SK-N-SH (cell line): ENCODE results near the gene TMOD2. TPM values are rescaled to one million over a fixed set of nuclear protein-coding genes. Genes with fewer than 3 reads are reported as not detected.
A peak's percentile ranks its signal among the peaks of the same experiment; 100 is the strongest.

Source experiments
- CTCF ChIA-PET: fragments of 300-600, 350-600 bp; formaldehyde crosslinking; extraction: SDS; loops from one replicate; lab custom pipeline; 2021; lab: Yijun Ruan, JAX
- POLR2A ChIA-PET: fragments of 350-600 bp; sonication (Branson Sonifier 250); formaldehyde crosslinking; extraction: SDS; loops from one replicate; lab custom pipeline; 2020; ENCODE audit warnings: antibody characterized with exemption, inconsistent platforms; lab: Yijun Ruan, JAX
- DNase-seq: peaks from one replicate; pipeline ENCODE4 v3.0.0; 2012
- H2AFZ ChIP-seq: fragments of 200-600 bp; sonication (generic); 2 replicates; pipeline ENCODE4 v1.8.1; 2016; ENCODE audit warnings: antibody characterized with exemption, mild to moderate bottlenecking, low read depth
- H3F3A ChIP-seq: fragments of 200-600 bp; sonication (generic); replicated peaks from 2 replicates; pipeline ENCODE3; 2016; ENCODE audit warnings: antibody characterized with exemption, mild to moderate bottlenecking; ENCODE audit not compliant: insufficient read depth
- H3K27ac ChIP-seq, 2 experiments: fragments of 200-500 bp in 1 of 2; fragments of 200-600 bp in 1 of 2; sonication (Bioruptor generic) in 1 of 2; sonication (generic), shearing (Covaris generic) in 1 of 2; 2 replicates each; pipeline versions ENCODE4 v1.5.1 to v1.6.1; 2014 to 2016; ENCODE audit warnings: low read depth in 2 of 2, inconsistent platforms in 1 of 2, low read length in 1 of 2, mild to moderate bottlenecking in 1 of 2, mixed read lengths in 1 of 2
- H3K27me3 ChIP-seq: fragments of 200-600 bp; sonication (generic), shearing (Covaris generic); 2 replicates; pipeline ENCODE4 v1.6.1; 2016; ENCODE audit warnings: mixed run types; ENCODE audit not compliant: insufficient read depth
- H3K36me3 ChIP-seq, 2 experiments: fragments of 200-500 bp in 1 of 2; fragments of 200-600 bp in 1 of 2; sonication (Bioruptor generic) in 1 of 2; sonication (generic) in 1 of 2; replicated peaks in 1 of 2; 2 replicates each; pipeline versions ENCODE3 to v1.5.1; 2014 to 2016; ENCODE audit warnings: low read length in 1 of 2, mild to moderate bottlenecking in 1 of 2; ENCODE audit not compliant: insufficient read depth in 2 of 2, control insufficient read depth in 1 of 2
- H3K4me1 ChIP-seq, 2 experiments: fragments of 200-500 bp in 1 of 2; fragments of 200-600 bp in 1 of 2; sonication (Bioruptor generic) in 1 of 2; sonication (generic), shearing (Covaris generic) in 1 of 2; 2 replicates each; pipeline versions ENCODE4 v1.5.1 to v1.6.1; 2014 to 2016; ENCODE audit warnings: low read depth in 1 of 2, low read length in 1 of 2, mixed run types in 1 of 2; ENCODE audit not compliant: insufficient read depth in 2 of 2, control insufficient read depth in 1 of 2
- H3K4me2 ChIP-seq: fragments of 200-600 bp; sonication (generic), shearing (Covaris generic); 2 replicates; pipeline ENCODE4 v1.6.1; 2017; ENCODE audit warnings: mixed run types
- H3K4me3 ChIP-seq, 2 experiments: fragments of 200-500 bp in 1 of 2; fragments of 200-600 bp in 1 of 2; sonication (Bioruptor generic) in 1 of 2; sonication (generic), shearing (Covaris generic) in 1 of 2; 2 replicates each; pipeline versions ENCODE4 v1.5.1 to v1.8.1; 2014 to 2016; ENCODE audit warnings: low read depth in 2 of 2, inconsistent platforms in 1 of 2, low read length in 1 of 2, mild to moderate bottlenecking in 1 of 2, mixed read lengths in 1 of 2, moderate library complexity in 1 of 2
- H3K79me2 ChIP-seq: fragments of 200-600 bp; sonication (generic); 2 replicates; pipeline ENCODE4 v1.8.1; 2017; ENCODE audit warnings: mild to moderate bottlenecking; ENCODE audit not compliant: insufficient read depth
- H3K9ac ChIP-seq: fragments of 200-600 bp; sonication (generic); 2 replicates; pipeline ENCODE4 v1.6.1; 2017; ENCODE audit warnings: mixed run types
- H3K9me2 ChIP-seq: fragments of 200-600 bp; sonication (generic); 2 replicates; pipeline ENCODE4 v1.6.1; 2017; ENCODE audit warnings: mixed run types
- H3K9me3 ChIP-seq: fragments of 200-600 bp; sonication (generic); 2 replicates; pipeline ENCODE4 v1.6.1; 2017; ENCODE audit warnings: mixed run types, mild to moderate bottlenecking, moderate library complexity
- H4K20me1 ChIP-seq: fragments of 200-600 bp; sonication (generic); 2 replicates; pipeline ENCODE4 v1.6.1; 2017; ENCODE audit warnings: mild to moderate bottlenecking, mixed run types; ENCODE audit not compliant: insufficient read depth
- ELF1 ChIP-seq: IDR thresholded peaks from 2 replicates; pipeline ENCODE4 v1.4.0; 2012
- EZH2phosphoT487 ChIP-seq: fragments of 200-600 bp; sonication (generic); IDR thresholded peaks from 2 replicates; pipeline ENCODE4 v1.6.1; 2017; ENCODE audit warnings: low read depth, mixed run types, mild to moderate bottlenecking, antibody characterized with exemption, moderate library complexity, borderline replicate concordance
- FOXM1 ChIP-seq: IDR thresholded peaks from 2 replicates; pipeline ENCODE4 v1.4.0; 2012; ENCODE audit warnings: low read depth, mild to moderate bottlenecking
- MEF2A ChIP-seq: IDR thresholded peaks from 2 replicates; pipeline ENCODE4 v1.4.0; 2012; ENCODE audit warnings: low read depth, borderline replicate concordance
- MXI1 ChIP-seq: IDR thresholded peaks from 2 replicates; pipeline ENCODE4 v1.6.1; 2012; ENCODE audit warnings: mild to moderate bottlenecking, low read depth, low read length, improper control_type of control experiment
- NRF1 ChIP-seq: IDR thresholded peaks from 2 replicates; pipeline ENCODE4 v1.6.1; 2012; ENCODE audit warnings: low read depth, mild to moderate bottlenecking, low read length
- POLR2AphosphoS5 ChIP-seq: IDR thresholded peaks from 2 replicates; pipeline ENCODE4 v1.6.1; 2012; ENCODE audit warnings: low read depth, low read length
- RAD21 ChIP-seq: IDR thresholded peaks from 2 replicates; pipeline ENCODE4 v1.6.1; 2012; ENCODE audit warnings: mild to moderate bottlenecking, low read length
- RXRA ChIP-seq: IDR thresholded peaks from 2 replicates; pipeline ENCODE4 v1.4.0; 2012; ENCODE audit warnings: low read depth, mild to moderate bottlenecking, borderline replicate concordance
- YY1 ChIP-seq: IDR thresholded peaks from 2 replicates; pipeline ENCODE4 v1.4.0; 2012; ENCODE audit warnings: low read depth, mild to moderate bottlenecking
- WGBS: methylation state at CpG from one replicate; pipeline ENCODE4 v1.1.6; 2017; ENCODE audit warnings: low lambda C conversion rate; 5-methylcytosine and 5-hydroxymethylcytosine counted together
- polyA plus RNA-seq, 3 experiments: library from polyadenylated mRNA; depleted of rRNA; stranded (reverse); fragments of >200 nt; gene quantifications; 2 replicates each; pipeline ENCODE4 v1.2.3, GENCODE V29; 2012
- TF ChIP-seq, protein P1 (sequence below): fragments of 200-600 bp; sonication (generic); IDR thresholded peaks from 2 replicates; pipeline ENCODE4 v1.6.1; 2017; ENCODE audit warnings: antibody characterized with exemption, mild to moderate bottlenecking, moderate library complexity
- TF ChIP-seq, protein P2 (sequence below): IDR thresholded peaks from 2 replicates; pipeline ENCODE4 v1.4.0; 2012; ENCODE audit warnings: low read depth, borderline replicate concordance
- TF ChIP-seq, protein P3 (sequence below): IDR thresholded peaks from 2 replicates; pipeline ENCODE4 v1.6.1; 2012; ENCODE audit warnings: mild to moderate bottlenecking, low read depth, low read length, moderate library complexity
- TF ChIP-seq, protein P4 (sequence below): IDR thresholded peaks from 2 replicates; pipeline ENCODE4; 2012

Gene TMOD2
- polyA plus RNA-seq, 1 of the 3 experiments (the other 2 are of a cell fraction): 2.7 TPM

DNA sequence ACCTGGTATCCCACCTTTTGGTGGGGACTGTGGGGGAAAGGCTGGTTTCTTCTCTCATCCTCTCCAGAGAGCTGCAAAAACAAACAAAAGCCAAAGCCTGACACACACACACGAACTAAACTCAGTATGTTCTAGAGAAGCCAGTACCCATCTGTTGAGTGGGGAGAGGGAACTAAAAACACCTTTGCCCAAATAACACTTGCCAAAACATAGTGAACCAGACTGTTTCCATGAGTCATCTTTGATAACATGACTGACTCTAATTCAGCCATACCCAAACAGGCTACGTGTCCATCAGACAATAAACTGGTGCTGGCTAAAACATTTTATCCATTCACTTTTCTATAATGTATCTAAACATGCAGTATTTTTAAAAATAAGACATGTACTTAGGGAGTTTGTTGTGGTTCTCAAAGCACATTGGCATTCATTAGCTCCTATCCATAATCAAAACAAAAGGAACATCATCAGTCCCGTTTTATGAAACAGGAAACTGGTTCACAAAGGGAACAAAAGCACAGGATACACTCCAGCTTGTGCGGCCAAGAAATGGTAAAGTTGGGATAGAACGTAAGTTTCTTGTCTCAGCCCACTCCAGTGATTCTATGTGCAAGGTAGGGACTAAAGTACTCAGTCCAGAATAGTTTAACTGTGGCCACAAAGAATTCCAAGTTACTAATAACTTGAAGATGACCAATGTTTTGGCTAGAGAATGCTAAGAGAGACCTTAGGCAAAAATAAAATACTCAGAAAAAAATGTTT, 30.0 kb upstream of the TMOD2 start:
- Histone ChIP-seq H4K20me1 (no peaks in the 10 kb centered on the region), H3K9me2 (no peaks in the 10 kb centered on the region), H3K9me3 (no peaks in the 10 kb centered on the region), H3K79me2 (no peaks in the 10 kb centered on the region), H3K27ac (no peak overlapping the region), H3K4me1 (peaks cover 17 to 19% of the 10 kb centered on the region in 2 experiments; a peak in 3 of 4 replicates), H3K9ac (no peak overlapping the region), H3K4me3 (no peak overlapping the region), H3K4me2 (no peak overlapping the region), H3F3A (peaks cover 9% of the 10 kb centered on the region), H3K27me3 (no peaks in the 10 kb centered on the region), H3K36me3 (peaks cover 11 to 34% of the 10 kb centered on the region in 2 experiments), H2AFZ (no peak overlapping the region)
- ChIA-PET POLR2A (no interaction called here), CTCF (interaction anchor here (1.3 kb wide), 1 partner anchor 54 kb away, joined by 4 read pairs; no protein-coding TSS in a partner anchor)
- 87% methylated on average over 5 of the region's 5 CpGs for WGBS
- TF ChIP-seq, protein P1, sequence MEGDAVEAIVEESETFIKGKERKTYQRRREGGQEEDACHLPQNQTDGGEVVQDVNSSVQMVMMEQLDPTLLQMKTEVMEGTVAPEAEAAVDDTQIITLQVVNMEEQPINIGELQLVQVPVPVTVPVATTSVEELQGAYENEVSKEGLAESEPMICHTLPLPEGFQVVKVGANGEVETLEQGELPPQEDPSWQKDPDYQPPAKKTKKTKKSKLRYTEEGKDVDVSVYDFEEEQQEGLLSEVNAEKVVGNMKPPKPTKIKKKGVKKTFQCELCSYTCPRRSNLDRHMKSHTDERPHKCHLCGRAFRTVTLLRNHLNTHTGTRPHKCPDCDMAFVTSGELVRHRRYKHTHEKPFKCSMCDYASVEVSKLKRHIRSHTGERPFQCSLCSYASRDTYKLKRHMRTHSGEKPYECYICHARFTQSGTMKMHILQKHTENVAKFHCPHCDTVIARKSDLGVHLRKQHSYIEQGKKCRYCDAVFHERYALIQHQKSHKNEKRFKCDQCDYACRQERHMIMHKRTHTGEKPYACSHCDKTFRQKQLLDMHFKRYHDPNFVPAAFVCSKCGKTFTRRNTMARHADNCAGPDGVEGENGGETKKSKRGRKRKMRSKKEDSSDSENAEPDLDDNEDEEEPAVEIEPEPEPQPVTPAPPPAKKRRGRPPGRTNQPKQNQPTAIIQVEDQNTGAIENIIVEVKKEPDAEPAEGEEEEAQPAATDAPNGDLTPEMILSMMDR: no peak
- TF ChIP-seq YY1 (no peak), ELF1 (no peak), RXRA (no peak), RAD21 (no peak), MEF2A (no peak)
- TF ChIP-seq, protein P2, sequence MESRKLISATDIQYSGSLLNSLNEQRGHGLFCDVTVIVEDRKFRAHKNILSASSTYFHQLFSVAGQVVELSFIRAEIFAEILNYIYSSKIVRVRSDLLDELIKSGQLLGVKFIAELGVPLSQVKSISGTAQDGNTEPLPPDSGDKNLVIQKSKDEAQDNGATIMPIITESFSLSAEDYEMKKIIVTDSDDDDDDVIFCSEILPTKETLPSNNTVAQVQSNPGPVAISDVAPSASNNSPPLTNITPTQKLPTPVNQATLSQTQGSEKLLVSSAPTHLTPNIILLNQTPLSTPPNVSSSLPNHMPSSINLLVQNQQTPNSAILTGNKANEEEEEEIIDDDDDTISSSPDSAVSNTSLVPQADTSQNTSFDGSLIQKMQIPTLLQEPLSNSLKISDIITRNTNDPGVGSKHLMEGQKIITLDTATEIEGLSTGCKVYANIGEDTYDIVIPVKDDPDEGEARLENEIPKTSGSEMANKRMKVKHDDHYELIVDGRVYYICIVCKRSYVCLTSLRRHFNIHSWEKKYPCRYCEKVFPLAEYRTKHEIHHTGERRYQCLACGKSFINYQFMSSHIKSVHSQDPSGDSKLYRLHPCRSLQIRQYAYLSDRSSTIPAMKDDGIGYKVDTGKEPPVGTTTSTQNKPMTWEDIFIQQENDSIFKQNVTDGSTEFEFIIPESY: no peak
- DNase-seq: no peak

DNA sequence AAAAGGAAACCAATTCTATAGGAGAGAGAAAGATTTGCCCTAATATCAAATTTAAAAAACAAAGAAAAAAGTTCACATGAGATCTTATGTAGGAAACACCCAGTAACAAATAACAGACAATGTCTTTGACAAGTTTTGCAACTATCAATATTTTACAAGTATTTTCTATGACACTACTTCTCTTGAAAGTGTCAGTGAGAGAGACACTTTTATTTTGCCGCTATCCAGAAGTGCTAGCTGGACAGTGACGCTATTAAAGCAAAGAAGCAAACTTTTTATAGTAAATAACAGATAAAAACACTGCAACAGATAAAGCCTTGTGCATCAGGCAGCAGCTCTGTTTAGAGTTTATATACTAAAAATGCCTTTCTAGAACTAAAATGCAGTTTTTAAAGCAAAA, 27.2 kb upstream of the TMOD2 start:
- Histone ChIP-seq H4K20me1 (peaks cover 6% of the 10 kb centered on the region; the same call in 1 of the 2 replicates), H3K9ac (no peak overlapping the region), H3K4me1 (peaks cover 30 to 34% of the 10 kb centered on the region in 2 experiments), H3K9me2 (no peaks in the 10 kb centered on the region), H3K4me2 (no peak overlapping the region), H3K79me2 (peaks cover 6% of the 10 kb centered on the region; the same call in 1 of the 2 replicates), H3K9me3 (no peaks in the 10 kb centered on the region), H3K27me3 (no peaks in the 10 kb centered on the region), H3K27ac (peak overlapping the region in 1 of 2 experiments; percentile 11; a peak in 1 of 4 replicates), H3F3A (peaks cover 22% of the 10 kb centered on the region), H3K36me3 (peaks cover 11 to 34% of the 10 kb centered on the region in 2 experiments), H2AFZ (no peak overlapping the region), H3K4me3 (no peak overlapping the region)
- TF ChIP-seq, protein P3, sequence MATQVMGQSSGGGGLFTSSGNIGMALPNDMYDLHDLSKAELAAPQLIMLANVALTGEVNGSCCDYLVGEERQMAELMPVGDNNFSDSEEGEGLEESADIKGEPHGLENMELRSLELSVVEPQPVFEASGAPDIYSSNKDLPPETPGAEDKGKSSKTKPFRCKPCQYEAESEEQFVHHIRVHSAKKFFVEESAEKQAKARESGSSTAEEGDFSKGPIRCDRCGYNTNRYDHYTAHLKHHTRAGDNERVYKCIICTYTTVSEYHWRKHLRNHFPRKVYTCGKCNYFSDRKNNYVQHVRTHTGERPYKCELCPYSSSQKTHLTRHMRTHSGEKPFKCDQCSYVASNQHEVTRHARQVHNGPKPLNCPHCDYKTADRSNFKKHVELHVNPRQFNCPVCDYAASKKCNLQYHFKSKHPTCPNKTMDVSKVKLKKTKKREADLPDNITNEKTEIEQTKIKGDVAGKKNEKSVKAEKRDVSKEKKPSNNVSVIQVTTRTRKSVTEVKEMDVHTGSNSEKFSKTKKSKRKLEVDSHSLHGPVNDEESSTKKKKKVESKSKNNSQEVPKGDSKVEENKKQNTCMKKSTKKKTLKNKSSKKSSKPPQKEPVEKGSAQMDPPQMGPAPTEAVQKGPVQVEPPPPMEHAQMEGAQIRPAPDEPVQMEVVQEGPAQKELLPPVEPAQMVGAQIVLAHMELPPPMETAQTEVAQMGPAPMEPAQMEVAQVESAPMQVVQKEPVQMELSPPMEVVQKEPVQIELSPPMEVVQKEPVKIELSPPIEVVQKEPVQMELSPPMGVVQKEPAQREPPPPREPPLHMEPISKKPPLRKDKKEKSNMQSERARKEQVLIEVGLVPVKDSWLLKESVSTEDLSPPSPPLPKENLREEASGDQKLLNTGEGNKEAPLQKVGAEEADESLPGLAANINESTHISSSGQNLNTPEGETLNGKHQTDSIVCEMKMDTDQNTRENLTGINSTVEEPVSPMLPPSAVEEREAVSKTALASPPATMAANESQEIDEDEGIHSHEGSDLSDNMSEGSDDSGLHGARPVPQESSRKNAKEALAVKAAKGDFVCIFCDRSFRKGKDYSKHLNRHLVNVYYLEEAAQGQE: no peak
- TF ChIP-seq EZH2phosphoT487: no peak
- TF ChIP-seq, protein P4, sequence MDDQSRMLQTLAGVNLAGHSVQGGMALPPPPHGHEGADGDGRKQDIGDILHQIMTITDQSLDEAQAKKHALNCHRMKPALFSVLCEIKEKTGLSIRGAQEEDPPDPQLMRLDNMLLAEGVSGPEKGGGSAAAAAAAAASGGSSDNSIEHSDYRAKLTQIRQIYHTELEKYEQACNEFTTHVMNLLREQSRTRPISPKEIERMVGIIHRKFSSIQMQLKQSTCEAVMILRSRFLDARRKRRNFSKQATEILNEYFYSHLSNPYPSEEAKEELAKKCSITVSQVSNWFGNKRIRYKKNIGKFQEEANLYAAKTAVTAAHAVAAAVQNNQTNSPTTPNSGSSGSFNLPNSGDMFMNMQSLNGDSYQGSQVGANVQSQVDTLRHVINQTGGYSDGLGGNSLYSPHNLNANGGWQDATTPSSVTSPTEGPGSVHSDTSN: no peak
- no peak for TF ChIP-seq FOXM1
- TF ChIP-seq POLR2AphosphoS5: no peak
- TF ChIP-seq MXI1: no peak
- no peak for TF ChIP-seq NRF1
- no peak for DNase-seq
- ChIA-PET POLR2A (no interaction called here), CTCF (interaction anchor here (2.1 to 17.1 kb wide), 2 partner anchors 13 to 52 kb away, joined by 4 to 130 read pairs; partner anchors contain the start of gene LYSMD2)
- 94% methylated on average over 2 of the region's 2 CpGs for WGBS
